ENCODE results near the gene CCDC192. TPM values are rescaled to one million over a fixed set of nuclear protein-coding genes. Genes with fewer than 3 reads are reported as not detected.

The CCDC192 gene
- total and polyA plus RNA-seq, 2 of the 4 experiments (the other 2 are of a cell fraction), result not detected

GRCh38 chr5:127944125-127944524, 240.9 kb downstream of the CCDC192 start:
- H3K23ac ChIP-seq (ENCODE audit: low read depth, low read length), result no peak overlapping the region
- no peak overlapping the region for H3K18ac ChIP-seq (ENCODE audit: low read depth, low read length)
- no peaks in the 10 kb centered on the region for H4K20me1 ChIP-seq (ENCODE audit: insufficient read depth, low read length)
- H2BK5ac ChIP-seq (ENCODE audit: low read depth, low read length, poor library complexity, severe bottlenecking), result no peak overlapping the region
- CTCF ChIA-PET, result no interaction called here
- H3K4me1 ChIP-seq (ENCODE audit: control insufficient read depth, insufficient read depth, low read length), result peaks cover 3% of the 10 kb centered on the region; the same call in 1 of the 2 replicates
- DNase-seq (no peak), ATAC-seq (ENCODE audit: low read depth) (no peak)
- no peak overlapping the region for H3K56ac ChIP-seq (ENCODE audit: extremely low read depth, insufficient read depth, low read length)
- H4K91ac ChIP-seq (ENCODE audit: insufficient read depth, low read depth, low read length), result no peak overlapping the region
- intact Hi-C loops (cut with micrococcal nuclease), result no loop called here
- no peak overlapping the region for H2BK120ac ChIP-seq (ENCODE audit: low read depth, low read length)
- H3K27ac ChIP-seq (ENCODE audit: insufficient read depth, low read length), result no peak overlapping the region
- H2AK5ac ChIP-seq (ENCODE audit: low read depth, low read length), result no peak overlapping the region
- H3K4ac ChIP-seq (ENCODE audit: low read depth, low read length), result no peak overlapping the region
- no peak overlapping the region for H4K5ac ChIP-seq (ENCODE audit: low read depth, low read length)
- no peak overlapping the region for H3K4me2 ChIP-seq (ENCODE audit: low read depth, low read length)
- H3K4me3 ChIP-seq (ENCODE audit: insufficient read depth, low read depth, low read length), result no peak overlapping the region
- dilution Hi-C loops (cut with HindIII; ENCODE audit: low sequenced_read_pairs, unreplicated experiment), result no loop called here
- no peak overlapping the region for H4K8ac ChIP-seq (ENCODE audit: low read depth in 2 of 2, low read length in 2 of 2)
- no peak overlapping the region for H2BK15ac ChIP-seq (ENCODE audit: low read depth, low read length)
- H3K9ac ChIP-seq (ENCODE audit: low read depth, low read length), result no peak overlapping the region
- TF ChIP-seq MAZ (IDR thresholded peaks at IDR 0.05; ENCODE audit: borderline replicate concordance, low read depth, low read length), result no peak
- no peak for TF ChIP-seq POLR2A (IDR thresholded peaks at IDR 0.05; ENCODE audit: low read depth, low read length)
- no peak for TF ChIP-seq ELK1 (IDR thresholded peaks at IDR 0.05; ENCODE audit: borderline replicate concordance, low read depth, low read length)
- no peak for TF ChIP-seq RAD21 (IDR thresholded peaks at IDR 0.05; ENCODE audit: low read length)
- TF ChIP-seq, protein P1, sequence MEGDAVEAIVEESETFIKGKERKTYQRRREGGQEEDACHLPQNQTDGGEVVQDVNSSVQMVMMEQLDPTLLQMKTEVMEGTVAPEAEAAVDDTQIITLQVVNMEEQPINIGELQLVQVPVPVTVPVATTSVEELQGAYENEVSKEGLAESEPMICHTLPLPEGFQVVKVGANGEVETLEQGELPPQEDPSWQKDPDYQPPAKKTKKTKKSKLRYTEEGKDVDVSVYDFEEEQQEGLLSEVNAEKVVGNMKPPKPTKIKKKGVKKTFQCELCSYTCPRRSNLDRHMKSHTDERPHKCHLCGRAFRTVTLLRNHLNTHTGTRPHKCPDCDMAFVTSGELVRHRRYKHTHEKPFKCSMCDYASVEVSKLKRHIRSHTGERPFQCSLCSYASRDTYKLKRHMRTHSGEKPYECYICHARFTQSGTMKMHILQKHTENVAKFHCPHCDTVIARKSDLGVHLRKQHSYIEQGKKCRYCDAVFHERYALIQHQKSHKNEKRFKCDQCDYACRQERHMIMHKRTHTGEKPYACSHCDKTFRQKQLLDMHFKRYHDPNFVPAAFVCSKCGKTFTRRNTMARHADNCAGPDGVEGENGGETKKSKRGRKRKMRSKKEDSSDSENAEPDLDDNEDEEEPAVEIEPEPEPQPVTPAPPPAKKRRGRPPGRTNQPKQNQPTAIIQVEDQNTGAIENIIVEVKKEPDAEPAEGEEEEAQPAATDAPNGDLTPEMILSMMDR (conservative IDR thresholded peaks at IDR 0.05; ENCODE audit: low read depth, low read length), result no peak
- no peak for TF ChIP-seq NFE2L2 (IDR thresholded peaks at IDR 0.05; ENCODE audit: low read depth, low read length)
- no peak for TF ChIP-seq RCOR1 (IDR thresholded peaks at IDR 0.05; ENCODE audit: insufficient replicate concordance, low read length)
- no peak for TF ChIP-seq RFX5 (IDR thresholded peaks at IDR 0.05; ENCODE audit: low read depth, low read length)
- TF ChIP-seq FOS (IDR thresholded peaks at IDR 0.05; ENCODE audit: low read depth, low read length), result no peak
- TF ChIP-seq, protein P2, sequence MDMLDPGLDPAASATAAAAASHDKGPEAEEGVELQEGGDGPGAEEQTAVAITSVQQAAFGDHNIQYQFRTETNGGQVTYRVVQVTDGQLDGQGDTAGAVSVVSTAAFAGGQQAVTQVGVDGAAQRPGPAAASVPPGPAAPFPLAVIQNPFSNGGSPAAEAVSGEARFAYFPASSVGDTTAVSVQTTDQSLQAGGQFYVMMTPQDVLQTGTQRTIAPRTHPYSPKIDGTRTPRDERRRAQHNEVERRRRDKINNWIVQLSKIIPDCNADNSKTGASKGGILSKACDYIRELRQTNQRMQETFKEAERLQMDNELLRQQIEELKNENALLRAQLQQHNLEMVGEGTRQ (IDR thresholded peaks at IDR 0.05; ENCODE audit: low read depth, low read length), result no peak
- no peak for TF ChIP-seq BHLHE40 (IDR thresholded peaks at IDR 0.05; ENCODE audit: low read depth, low read length)
- no peak for TF ChIP-seq MXI1 (IDR thresholded peaks at IDR 0.05; ENCODE audit: borderline replicate concordance, low read depth, low read length)
- no peak for TF ChIP-seq CHD1 (IDR thresholded peaks at IDR 0.05; ENCODE audit: low read depth, low read length)
- no peak for TF ChIP-seq SMC3 (IDR thresholded peaks at IDR 0.05; ENCODE audit: low read depth, low read length)
- no peak for TF ChIP-seq CEBPB (IDR thresholded peaks at IDR 0.05; ENCODE audit: low read depth, low read length)
- TF ChIP-seq MAFK (IDR thresholded peaks at IDR 0.05; ENCODE audit: low read depth, low read length), result no peak
- no peaks in the 10 kb centered on the region for H3K9me1 ChIP-seq (ENCODE audit: insufficient read depth, low read length)
- no peak overlapping the region for H3K14ac ChIP-seq (replicated peaks; ENCODE audit: low read depth, low read length)
- BruUV-seq (replicated peaks), result no TSS peak
- no peak overlapping the region for H2AFZ ChIP-seq (replicated peaks; ENCODE audit: low read length, poor library complexity)
- no peak overlapping the region for H2BK20ac ChIP-seq (ENCODE audit: low read depth, low read length)
- H3K79me1 ChIP-seq (ENCODE audit: low read depth in 1 of 2, low read length in 2 of 2), result no peaks in the 10 kb centered on the region
- H3K36me3 ChIP-seq (ENCODE audit: control insufficient read depth, insufficient read depth, low read length), result no peaks in the 10 kb centered on the region
- in situ Hi-C loops (cut with MboI; ENCODE audit: low sequenced_read_pairs), result no loop called here
- H3K9me3 ChIP-seq (ENCODE audit: control insufficient read depth, insufficient read depth, low read length), result no peaks in the 10 kb centered on the region
- WGBS, 2 experiments (ENCODE audit: extremely low coverage in 2 of 2, insufficient read length in 1 of 2), result no CpG with 5 or more reads among the region's 5 CpGs
- H2AK9ac ChIP-seq (replicated peaks; ENCODE audit: low read depth, low read length, poor library complexity), result no peak overlapping the region
- H3K27me3 ChIP-seq (ENCODE audit: control insufficient read depth, insufficient read depth, low read length), result no peaks in the 10 kb centered on the region
- POLR2A ChIA-PET (ENCODE audit: unreplicated experiment), result no interaction called here

Measured in IMR-90 (cell line).